Ovary (tissue), 3 donors: ENCODE results near the gene ITFG1.

Source experiments
- CTCF ChIP-seq, 3 donors: fragments of 450-650 bp in 2 of 3; fragments of 200-600 bp in 1 of 3; IDR thresholded peaks; one replicate each; pipeline versions ENCODE4 v1.5.1 to v1.8.0; 2016 to 2022; ENCODE audit warnings: antibody characterized with exemption in 3 of 3, mild to moderate bottlenecking in 1 of 3
- EP300 ChIP-seq: sonication (generic); formaldehyde crosslinking; IDR thresholded peaks from one replicate; pipeline ENCODE4 v1.6.1; 2017; ENCODE audit warnings: antibody characterized with exemption
- POLR2A ChIP-seq: fragments of 450-650 bp; IDR thresholded peaks from one replicate; pipeline ENCODE4 v1.6.1; 2017; ENCODE audit warnings: antibody characterized with exemption, mild to moderate bottlenecking, moderate library complexity
- donor health status: DM: no; HTN: no; CAD: no.

- TF ChIP-seq CTCF (IDR thresholded peaks at IDR 0.05) (no peak), EP300 (no peak), POLR2A (no peak)
These were observed 72.2 kb downstream of the ITFG1 start for GRCh38 chr16:47388705-47389104.
